Esophagus squamous epithelium (tissue), 5 donors: ENCODE measurements around the gene EPB41L2. TPM values are rescaled to one million over a fixed set of nuclear protein-coding genes. Genes with fewer than 3 reads are reported as not detected.
A peak's percentile ranks its signal among the peaks of the same experiment; 100 is the strongest.

ENCODE experiments used
- DNase-seq: peaks from one replicate; lab custom pipeline; 2025; lab: John Stamatoyannopoulos, UW
- H3K27ac ChIP-seq, 4 donors: fragments of 200-600 bp; sonication (generic); one replicate each; pipeline ENCODE4 v1.5.1; 2016 to 2019; ENCODE audit warnings: mild to moderate bottlenecking in 1 of 4
- H3K27me3 ChIP-seq, 4 donors: fragments of 200-600 bp; sonication (generic); 1 replicate in 3 of 4; 2 replicates in 1 of 4; pipeline versions ENCODE4 v1.5.1 to v1.6.0; 2017 to 2021; ENCODE audit warnings: antibody characterized with exemption in 1 of 4
- H3K36me3 ChIP-seq, 3 donors: fragments of 200-600 bp; sonication (generic); one replicate each; pipeline ENCODE4 v1.5.1; 2016 to 2019
- H3K4me1 ChIP-seq, 3 donors: fragments of 200-600 bp; sonication (generic); one replicate each; pipeline ENCODE4 v1.5.1; 2017 to 2019
- H3K4me3 ChIP-seq, 4 donors: fragments of 200-600 bp; sonication (generic); 1 replicate in 3 of 4; 2 replicates in 1 of 4; pipeline ENCODE4 v1.5.1; 2016 to 2019; ENCODE audit warnings: mild to moderate bottlenecking in 2 of 4, moderate library complexity in 1 of 4
- H3K9me3 ChIP-seq, 3 donors: fragments of 200-600 bp; sonication (generic); one replicate each; pipeline ENCODE4 v1.5.1; 2016 to 2019
- CTCF ChIP-seq, 6 experiments: fragments of 450-650 bp in 4 of 6; fragments of 200-600 bp in 2 of 6; sonication (generic) in 2 of 6; IDR thresholded peaks; one replicate each; pipeline ENCODE4 v1.5.1; 2016 to 2019; ENCODE audit warnings: antibody characterized with exemption in 6 of 6, mild to moderate bottlenecking in 4 of 6, moderate library complexity in 4 of 6
- POLR2A ChIP-seq, 4 donors: fragments of 450-650 bp; IDR thresholded peaks; one replicate each; pipeline ENCODE4 v1.6.1; 2017; ENCODE audit warnings: antibody characterized with exemption in 4 of 4, mild to moderate bottlenecking in 4 of 4, moderate library complexity in 3 of 4
- WGBS, 2 donors: methylation state at CpG; one replicate each; pipeline ENCODE4 v1.1.5; 2018; 5-methylcytosine and 5-hydroxymethylcytosine counted together
- intact Hi-C: fragments of 100-400 bp; cut with DNase I; formaldehyde crosslinking; loops from one replicate; pipeline ENCODE4 v1.15.0; 2022
- total RNA-seq, 4 donors: library from RNA; depleted of rRNA; stranded (reverse); fragments of >200 nt; gene quantifications; one replicate each; pipeline ENCODE4 v1.1.0, GENCODE V29; 2016
- donor health status: DM: yes; HTN: yes; CAD: no.

EPB41L2 gene
- total RNA-seq, 4 donors from 2014 or later = 6.2 to 58.0 (median 14.9) TPM

GRCh38 chr6:130888246-130888645 is 174.8 kb downstream of the EPB41L2 start:
- no peaks in the 10 kb centered on the region for H3K9me3 ChIP-seq
- DNase-seq = no peak
- peak overlapping the region in 1 of 4 donors; percentile 16 for H3K27ac ChIP-seq
- intact Hi-C loops = loop anchor here (5.0 to 10.0 kb wide), 2 partner anchors 229 to 647 kb away; no protein-coding TSS in a partner anchor
- 64 to 79% methylated on average over 2 of the region's 2 CpGs for WGBS, 2 donors
- TF ChIP-seq POLR2A (IDR thresholded peaks at IDR 0.05) = no peak
- H3K4me3 ChIP-seq = no peak overlapping the region
- no peaks in the 10 kb centered on the region for H3K27me3 ChIP-seq
- peaks cover 0 to 10% (median 0%) of the 10 kb centered on the region in 3 donors for H3K36me3 ChIP-seq
- H3K4me1 ChIP-seq = peaks cover 0 to 9% (median 0%) of the 10 kb centered on the region in 3 donors

- intact Hi-C loops = loop anchor here (5.0 to 10.0 kb wide), 2 partner anchors 230 to 648 kb away; no protein-coding TSS in a partner anchor
- H3K27ac ChIP-seq = no peak overlapping the region
- peaks cover 0 to 6% (median 0%) of the 10 kb centered on the region in 3 donors for H3K36me3 ChIP-seq
- H3K27me3 ChIP-seq = no peaks in the 10 kb centered on the region
- no peak for DNase-seq
- no peaks in the 10 kb centered on the region for H3K9me3 ChIP-seq
- 95 to 99% methylated on average over 2 of the region's 2 CpGs for WGBS, 2 donors
- H3K4me1 ChIP-seq = peaks cover 0 to 9% (median 0%) of the 10 kb centered on the region in 3 donors
- TF ChIP-seq CTCF (IDR thresholded peaks at IDR 0.05) (no peak), POLR2A (IDR thresholded peaks at IDR 0.05) (no peak)
- H3K4me3 ChIP-seq = no peak overlapping the region
Measured at GRCh38 chr6:130886966-130887365, 176.1 kb downstream of the EPB41L2 start.

- peaks cover 0 to 5% (median 0%) of the 10 kb centered on the region in 3 donors for H3K4me1 ChIP-seq
- TF ChIP-seq CTCF (IDR thresholded peaks at IDR 0.05) = peak; percentile 76 to 93 (median 88)
- TF ChIP-seq POLR2A (IDR thresholded peaks at IDR 0.05) = no peak
- peaks cover 0 to 5% (median 0%) of the 10 kb centered on the region in 3 donors for H3K36me3 ChIP-seq
- 28 to 30% methylated on average over 4 of the region's 4 CpGs for WGBS, 2 donors
- no peak overlapping the region for H3K4me3 ChIP-seq
- H3K27me3 ChIP-seq = no peaks in the 10 kb centered on the region
- no peak overlapping the region for H3K27ac ChIP-seq
- intact Hi-C loops = loop anchor here (5.0 to 10.0 kb wide), 2 partner anchors 232 to 649 kb away; no protein-coding TSS in a partner anchor
- DNase-seq = no peak
- H3K9me3 ChIP-seq = no peaks in the 10 kb centered on the region
Measured at GRCh38 chr6:130885392-130886192, 177.5 kb downstream of the EPB41L2 start.

- intact Hi-C loops = loop anchor here (10.0 kb wide), 1 partner anchor 652 kb away; no protein-coding TSS in a partner anchor
- no peak overlapping the region for H3K4me3 ChIP-seq
- 68 to 71% methylated on average over 4 of the region's 4 CpGs for WGBS, 2 donors
Measured at GRCh38 chr6:130882370-130882769, 180.7 kb downstream of the EPB41L2 start.

GRCh38 chr6:130879826-130880225 is 183.2 kb downstream of the EPB41L2 start:
- no peaks in the 10 kb centered on the region for H3K9me3 ChIP-seq
- no peaks in the 10 kb centered on the region for H3K27me3 ChIP-seq
- H3K4me3 ChIP-seq = no peak overlapping the region
- no peak for TF ChIP-seq POLR2A (IDR thresholded peaks at IDR 0.05)
- TF ChIP-seq CTCF (IDR thresholded peaks at IDR 0.05) = no peak
- no peak for DNase-seq
- WGBS, 2 donors = 89 to 94% methylated on average over 6 of the region's 6 CpGs
- peaks cover 0 to 5% (median 0%) of the 10 kb centered on the region in 3 donors for H3K36me3 ChIP-seq
- no peaks in the 10 kb centered on the region for H3K4me1 ChIP-seq
- H3K27ac ChIP-seq = no peak overlapping the region
- intact Hi-C loops = loop anchor here (10.0 kb wide), 1 partner anchor 655 kb away; no protein-coding TSS in a partner anchor

More at GRCh38 chr6:130882370-130882769, 180.7 kb downstream of the EPB41L2 start:
- Histone ChIP-seq H3K9me3 (no peaks in the 10 kb centered on the region), H3K36me3 (peaks cover 0 to 5% (median 0%) of the 10 kb centered on the region in 3 donors), H3K4me1 (no peaks in the 10 kb centered on the region), H3K27me3 (no peaks in the 10 kb centered on the region), H3K27ac (no peak overlapping the region)
- DNase-seq = no peak
- no peak for TF ChIP-seq POLR2A (IDR thresholded peaks at IDR 0.05)
- no peak for TF ChIP-seq CTCF (IDR thresholded peaks at IDR 0.05)
